22Rv1 (cell line): ENCODE measurements around the gene PRR5.

Experiments used
- H3K27ac ChIP-seq: fragments of 450-650 bp; 2 replicates; pipeline ENCODE4 v1.5.1; 2017
- CTCF ChIP-seq: fragments of 450-650 bp; IDR thresholded peaks from 2 replicates; pipeline ENCODE4 v1.5.1; 2017; ENCODE audit warnings: mild to moderate bottlenecking
- ZFX ChIP-seq: fragments of 450-650 bp; IDR thresholded peaks from 2 replicates; pipeline ENCODE4 v1.6.1; 2017; ENCODE audit warnings: antibody characterized with exemption, borderline replicate concordance

The PRR5 gene

GRCh38 chr22:44780876-44781449, 79.0 kb downstream of the PRR5 start:
- no peak overlapping the region for H3K27ac ChIP-seq
- TF ChIP-seq CTCF, result no peak
- no peak for TF ChIP-seq ZFX

- no peak for TF ChIP-seq ZFX
- TF ChIP-seq CTCF, result no peak
- no peak overlapping the region for H3K27ac ChIP-seq
Measured at GRCh38 chr22:44782363-44782963, 80.5 kb downstream of the PRR5 start.

GRCh38 chr22:44783091-44783490, 81.1 kb downstream of the PRR5 start:
- no peak overlapping the region for H3K27ac ChIP-seq
- no peak for TF ChIP-seq CTCF
- no peak for TF ChIP-seq ZFX

GRCh38 chr22:44783581-44783980, 81.6 kb downstream of the PRR5 start:
- TF ChIP-seq ZFX, result no peak
- no peak for TF ChIP-seq CTCF
- H3K27ac ChIP-seq, result no peak overlapping the region

- TF ChIP-seq CTCF (no peak), ZFX (no peak)
- H3K27ac ChIP-seq, result no peak overlapping the region
Measured at GRCh38 chr22:44786136-44786535, 84.1 kb downstream of the PRR5 start.

- no peak overlapping the region for H3K27ac ChIP-seq
- TF ChIP-seq ZFX (no peak), CTCF (no peak)
Measured at GRCh38 chr22:44786610-44787009, 84.6 kb downstream of the PRR5 start.
